AG04449 (cell line): ENCODE measurements around the gene GRIN2A.

ENCODE experiments used
- CTCF ChIA-PET: fragments of 350-600 bp; formaldehyde crosslinking; extraction: SDS; loops from one replicate; lab custom pipeline; 2021; ENCODE audit warnings: antibody characterized with exemption; lab: Yijun Ruan, JAX
- POLR2A ChIA-PET: fragments of 400-600, 350-600 bp; formaldehyde crosslinking; extraction: SDS; loops from one replicate; lab custom pipeline; 2020; ENCODE audit warnings: antibody characterized with exemption, inconsistent platforms; lab: Yijun Ruan, JAX
- DNase-seq: peaks from one replicate; pipeline ENCODE4 v3.0.0-alpha.2; 2010; ENCODE audit warnings: low read depth, low spot score
- H3K4me3 ChIP-seq: 2 replicates; pipeline ENCODE4 v1.5.1; 2011; ENCODE audit warnings: low read depth, mild to moderate bottlenecking, control low read depth, low read length
- TF ChIP-seq, protein P1 (sequence below): IDR thresholded peaks from one replicate; pipeline ENCODE4 v1.5.1; 2011; ENCODE audit warnings: mild to moderate bottlenecking, moderate library complexity, low read length, control low read depth, inconsistent platforms; ENCODE audit not compliant: insufficient read depth; ENCODE audit errors: missing control alignments

The GRIN2A gene

DNA sequence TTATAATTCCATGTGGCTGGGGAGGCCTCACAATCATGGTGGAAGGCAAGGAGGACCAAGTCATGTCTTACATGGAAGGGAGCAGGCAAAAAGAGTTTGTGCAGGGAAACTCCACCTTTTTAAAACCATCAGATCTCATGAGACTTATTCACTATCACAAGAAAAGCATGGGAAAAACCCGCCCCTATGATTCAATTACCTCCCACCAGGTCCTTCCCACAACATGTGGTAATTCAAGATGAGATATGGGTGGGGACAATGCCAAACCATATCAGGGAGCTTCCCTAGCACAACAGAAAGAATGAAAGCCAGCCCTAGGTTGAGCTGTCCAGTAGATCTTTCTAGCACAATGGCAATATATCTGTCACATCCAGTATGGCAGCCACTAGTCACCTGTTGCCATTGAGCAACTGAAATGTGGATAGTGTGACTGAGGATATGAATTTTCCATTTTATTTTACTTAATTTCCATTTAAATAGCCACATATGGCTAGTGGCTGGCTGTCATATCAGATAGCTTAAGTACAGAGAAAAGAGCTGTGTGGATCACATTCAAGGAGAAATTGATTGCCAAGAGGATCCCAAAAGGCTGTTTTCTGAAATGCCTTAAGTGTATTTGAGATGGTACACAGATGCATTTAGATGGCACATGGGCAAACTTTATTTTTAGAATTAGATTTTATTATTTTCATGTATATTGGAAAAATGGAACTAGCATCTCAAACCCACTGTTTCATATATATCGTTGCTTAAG lies 273.0 kb downstream of the GRIN2A start:
- H3K4me3 ChIP-seq, result no peak overlapping the region
- ChIA-PET POLR2A (no interaction called here), CTCF (interaction anchor here (0.7 kb wide), 1 partner anchor 15 kb away, joined by 3 read pairs; no protein-coding TSS in a partner anchor)
- no peak for DNase-seq
- TF ChIP-seq, protein P1, sequence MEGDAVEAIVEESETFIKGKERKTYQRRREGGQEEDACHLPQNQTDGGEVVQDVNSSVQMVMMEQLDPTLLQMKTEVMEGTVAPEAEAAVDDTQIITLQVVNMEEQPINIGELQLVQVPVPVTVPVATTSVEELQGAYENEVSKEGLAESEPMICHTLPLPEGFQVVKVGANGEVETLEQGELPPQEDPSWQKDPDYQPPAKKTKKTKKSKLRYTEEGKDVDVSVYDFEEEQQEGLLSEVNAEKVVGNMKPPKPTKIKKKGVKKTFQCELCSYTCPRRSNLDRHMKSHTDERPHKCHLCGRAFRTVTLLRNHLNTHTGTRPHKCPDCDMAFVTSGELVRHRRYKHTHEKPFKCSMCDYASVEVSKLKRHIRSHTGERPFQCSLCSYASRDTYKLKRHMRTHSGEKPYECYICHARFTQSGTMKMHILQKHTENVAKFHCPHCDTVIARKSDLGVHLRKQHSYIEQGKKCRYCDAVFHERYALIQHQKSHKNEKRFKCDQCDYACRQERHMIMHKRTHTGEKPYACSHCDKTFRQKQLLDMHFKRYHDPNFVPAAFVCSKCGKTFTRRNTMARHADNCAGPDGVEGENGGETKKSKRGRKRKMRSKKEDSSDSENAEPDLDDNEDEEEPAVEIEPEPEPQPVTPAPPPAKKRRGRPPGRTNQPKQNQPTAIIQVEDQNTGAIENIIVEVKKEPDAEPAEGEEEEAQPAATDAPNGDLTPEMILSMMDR, result no peak

DNA sequence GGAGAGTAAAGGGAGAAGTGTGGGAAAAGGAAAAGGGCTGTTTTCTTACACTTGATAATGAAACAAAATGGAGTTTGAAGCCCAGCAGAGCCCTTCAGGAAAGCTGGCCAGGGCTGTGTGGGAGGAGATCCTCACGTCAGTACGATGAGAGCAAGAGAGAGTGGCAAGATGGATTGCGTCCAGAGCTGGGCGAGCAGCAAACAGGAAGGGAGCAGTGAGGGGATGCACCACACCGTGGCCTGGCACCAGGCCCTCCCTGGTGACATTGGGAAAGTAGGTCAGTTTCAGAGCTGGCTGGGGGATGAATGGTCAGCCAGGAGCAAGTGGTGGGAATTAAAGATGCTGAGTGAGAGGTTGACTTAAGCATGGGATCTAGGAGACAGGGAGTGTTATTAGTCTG lies 273.6 kb downstream of the GRIN2A start:
- DNase-seq, result no peak
- H3K4me3 ChIP-seq, result no peak overlapping the region
- ChIA-PET CTCF (no interaction called here), POLR2A (no interaction called here)
- TF ChIP-seq, protein P1, result no peak

DNA sequence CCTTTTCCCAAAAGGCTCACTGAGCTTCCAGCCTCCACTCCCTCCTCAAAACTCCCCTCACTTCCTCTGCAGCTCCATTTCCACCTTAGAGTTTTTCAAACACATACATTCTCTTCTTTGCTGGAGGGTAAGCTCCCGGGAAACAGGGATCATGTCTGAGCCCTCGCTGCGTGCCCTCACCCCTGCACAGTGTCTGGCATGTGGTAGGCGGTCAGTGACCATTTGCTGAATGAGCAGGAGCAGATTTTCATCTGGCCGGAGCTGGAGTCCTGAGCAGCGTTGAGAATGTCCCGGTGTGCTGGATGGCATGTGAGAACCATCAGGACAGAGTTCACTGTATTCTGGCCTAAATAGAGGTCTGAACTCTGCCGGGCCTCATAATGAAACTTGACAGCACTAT lies 274.5 kb downstream of the GRIN2A start:
- TF ChIP-seq, protein P1, result no peak
- POLR2A ChIA-PET, result no interaction called here

DNA sequence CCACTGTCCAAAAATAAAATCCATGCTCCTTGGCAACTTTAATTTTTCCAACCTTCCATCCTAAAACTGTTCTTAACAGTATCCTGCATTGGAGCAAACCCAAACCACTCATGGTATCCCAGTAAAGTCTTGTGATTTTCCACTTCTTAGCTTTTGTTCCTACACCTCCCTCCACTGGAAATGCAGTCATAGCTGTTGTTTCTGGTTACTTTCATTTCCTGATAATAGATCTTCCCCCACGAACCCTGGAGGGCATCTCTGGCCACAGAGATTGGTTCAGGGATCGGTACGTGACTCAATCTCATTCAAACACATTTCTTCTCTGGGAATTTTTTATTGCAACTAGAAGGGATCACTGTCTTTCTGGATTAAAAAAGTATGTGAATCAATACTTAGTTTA lies 276.0 kb downstream of the GRIN2A start:
- TF ChIP-seq, protein P1, result no peak
- no peak overlapping the region for H3K4me3 ChIP-seq
- ChIA-PET CTCF (no interaction called here), POLR2A (no interaction called here)
- no peak for DNase-seq

More for the DNA sequence above, 274.5 kb downstream of the GRIN2A start:
- CTCF ChIA-PET, result no interaction called here
- H3K4me3 ChIP-seq, result no peak overlapping the region
- DNase-seq, result no peak

DNA sequence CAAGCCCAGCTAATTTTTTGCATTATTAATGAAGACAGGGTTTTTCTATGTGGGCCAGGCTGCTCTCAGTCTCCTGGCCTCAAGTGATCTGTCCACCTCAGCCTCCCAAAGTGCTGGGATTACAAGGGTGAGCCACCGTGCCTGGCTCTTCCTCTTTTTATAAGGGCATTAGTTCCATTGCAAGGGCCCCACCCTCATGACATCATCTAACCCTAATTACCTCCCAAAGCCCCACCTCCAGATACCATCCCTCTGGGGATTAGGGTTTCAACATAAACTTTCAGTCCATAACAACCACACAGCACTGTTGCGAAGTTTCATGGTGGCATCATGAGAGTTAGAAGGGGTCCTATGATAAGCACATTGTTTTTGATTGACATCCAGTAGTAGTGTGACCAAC lies 277.7 kb downstream of the GRIN2A start:
- CTCF ChIA-PET, result no interaction called here
- TF ChIP-seq, protein P1, result no peak
- H3K4me3 ChIP-seq, result no peak overlapping the region
- POLR2A ChIA-PET, result no interaction called here
- no peak for DNase-seq

DNA sequence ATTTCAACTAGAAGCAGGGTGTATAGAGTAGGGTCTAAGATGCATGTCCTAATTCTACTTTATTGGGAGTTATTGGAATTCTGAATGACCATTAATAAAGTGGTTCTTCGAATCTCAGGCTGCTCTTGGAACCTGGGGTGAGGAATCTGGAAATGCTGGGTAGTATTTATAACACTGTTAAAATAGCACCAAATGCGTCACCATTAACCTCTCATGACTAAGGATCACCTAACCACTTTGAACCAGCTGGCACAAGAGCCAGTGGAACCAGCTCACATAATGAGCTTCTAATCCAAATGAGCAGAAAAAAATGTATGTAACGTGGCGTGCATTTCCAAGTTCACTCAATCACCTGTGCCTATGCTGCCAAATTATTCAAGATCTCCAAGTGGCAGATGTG lies 281.7 kb downstream of the GRIN2A start:
- no peak for DNase-seq
- H3K4me3 ChIP-seq, result no peak overlapping the region
- ChIA-PET CTCF (no interaction called here), POLR2A (no interaction called here)
- TF ChIP-seq, protein P1, result no peak
